Trophoblast cell (in vitro differentiated cells and primary cell): ENCODE data around the gene SLC12A8.

ENCODE experiments used
- DNase-seq, 2 donors: peaks; one replicate each; pipeline ENCODE4 v3.0.0-alpha.2; 2016
- H2AFZ ChIP-seq: 2 replicates; pipeline ENCODE4 v1.6.1; 2013; ENCODE audit warnings: low read length, moderate library complexity, mild to moderate bottlenecking; ENCODE audit not compliant: insufficient read depth, poor library complexity
- H2AK5ac ChIP-seq: 2 replicates; pipeline ENCODE4 v1.6.1; 2013; ENCODE audit warnings: mild to moderate bottlenecking, low read length
- H2BK120ac ChIP-seq: 2 replicates; pipeline ENCODE4 v1.6.1; 2013; ENCODE audit warnings: low read length, mild to moderate bottlenecking, moderate library complexity; ENCODE audit not compliant: insufficient read depth, poor library complexity
- H2BK12ac ChIP-seq: 2 replicates; pipeline ENCODE4 v1.6.1; 2013; ENCODE audit warnings: mild to moderate bottlenecking, low read length, moderate library complexity
- H2BK5ac ChIP-seq: 2 replicates; pipeline ENCODE4 v1.6.1; 2013; ENCODE audit warnings: low read length, low read depth, moderate library complexity, mild to moderate bottlenecking; ENCODE audit not compliant: poor library complexity
- H3K14ac ChIP-seq: 2 replicates; pipeline ENCODE4 v1.6.1; 2013; ENCODE audit warnings: mild to moderate bottlenecking, low read length
- H3K18ac ChIP-seq: 2 replicates; pipeline ENCODE4 v1.6.1; 2013; ENCODE audit warnings: mild to moderate bottlenecking, low read length
- H3K23ac ChIP-seq: 2 replicates; pipeline ENCODE4 v1.6.1; 2013; ENCODE audit warnings: low read length
- H3K27ac ChIP-seq: 2 replicates; pipeline ENCODE4 v1.5.1; 2013; ENCODE audit warnings: low read depth, mild to moderate bottlenecking, inconsistent platforms, low read length, moderate library complexity
- H3K27me3 ChIP-seq: 2 replicates; pipeline ENCODE4 v1.6.1; 2013; ENCODE audit warnings: inconsistent platforms, mild to moderate bottlenecking, low read length, moderate library complexity; ENCODE audit not compliant: insufficient read depth
- H3K36me3 ChIP-seq, 2 experiments: 1 replicate in 1 of 2; 2 replicates in 1 of 2; pipeline ENCODE4 v1.6.1; 2013; ENCODE audit warnings: low read length in 2 of 2, mild to moderate bottlenecking in 2 of 2, moderate library complexity in 1 of 2; ENCODE audit not compliant: insufficient read depth in 2 of 2, control insufficient read depth in 1 of 2
- H3K4ac ChIP-seq: 2 replicates; pipeline ENCODE4 v1.6.1; 2013; ENCODE audit warnings: low read depth, mild to moderate bottlenecking, low read length, moderate library complexity
- H3K4me1 ChIP-seq, 2 experiments: 1 replicate in 1 of 2; 2 replicates in 1 of 2; pipeline ENCODE4 v1.6.1; 2013; ENCODE audit warnings: low read length in 2 of 2, mild to moderate bottlenecking in 2 of 2, moderate library complexity in 1 of 2; ENCODE audit not compliant: insufficient read depth in 2 of 2, control insufficient read depth in 1 of 2
- H3K4me2 ChIP-seq: 2 replicates; pipeline ENCODE4 v1.6.1; 2013; ENCODE audit warnings: inconsistent platforms, mild to moderate bottlenecking, low read length, moderate library complexity
- H3K4me3 ChIP-seq: 2 replicates; pipeline ENCODE4 v1.5.1; 2013; ENCODE audit warnings: mild to moderate bottlenecking, low read depth, low read length, inconsistent platforms
- H3K79me1 ChIP-seq: one replicate; pipeline ENCODE4 v1.6.1; 2013; ENCODE audit warnings: low read length
- H3K79me2 ChIP-seq: 2 replicates; pipeline ENCODE4 v1.6.1; 2013; ENCODE audit warnings: low read length, mild to moderate bottlenecking; ENCODE audit not compliant: control insufficient read depth, insufficient read depth, poor library complexity
- H3K9ac ChIP-seq: 2 replicates; pipeline ENCODE4 v1.6.1; 2013; ENCODE audit warnings: mild to moderate bottlenecking, low read length
- H3K9me3 ChIP-seq: 2 replicates; pipeline ENCODE4 v1.6.1; 2013; ENCODE audit warnings: low read depth, mild to moderate bottlenecking, control low read depth, inconsistent platforms, low read length; ENCODE audit not compliant: insufficient read depth
- H4K12ac ChIP-seq: 2 replicates; pipeline ENCODE4 v1.6.1; 2013; ENCODE audit warnings: low read depth, mild to moderate bottlenecking, low read length, moderate library complexity
- H4K8ac ChIP-seq: 2 replicates; pipeline ENCODE4 v1.6.1; 2013; ENCODE audit warnings: low read depth, mild to moderate bottlenecking, low read length, moderate library complexity
- H4K91ac ChIP-seq: one replicate; pipeline ENCODE4 v1.6.1; 2013; ENCODE audit warnings: low read depth, mild to moderate bottlenecking, low read length, moderate library complexity
- WGBS: extraction: QIAGEN DNeasy Blood & Tissue Kit; methylation state at CpG from one replicate; pipeline ENCODE4 v1.1.7; 2013; ENCODE audit warnings: missing lambda C conversion rate; ENCODE audit not compliant: insufficient read length, insufficient coverage; ENCODE audit errors: extremely low coverage; 5-methylcytosine and 5-hydroxymethylcytosine counted together

SLC12A8 gene

GRCh38 chr3:125152951-125153350, 59.6 kb downstream of the SLC12A8 start:
- H4K8ac ChIP-seq: no peak overlapping the region
- peak overlapping the region; percentile 8 for H3K14ac ChIP-seq
- no peak overlapping the region for H2BK5ac ChIP-seq
- DNase-seq: no peak
- H2BK12ac ChIP-seq: peak overlapping the region; percentile 27
- H2AFZ ChIP-seq: no peak overlapping the region
- WGBS: no CpG with 5 or more reads among the region's 10 CpGs
- H3K27me3 ChIP-seq: no peaks in the 10 kb centered on the region
- peaks cover 11% of the 10 kb centered on the region for H3K79me1 ChIP-seq
- peaks cover 3% of the 10 kb centered on the region for H3K9me3 ChIP-seq
- H3K27ac ChIP-seq: no peak overlapping the region
- no peak overlapping the region for H3K23ac ChIP-seq
- no peak overlapping the region for H3K4me2 ChIP-seq
- H3K4ac ChIP-seq: no peak overlapping the region
- no peak overlapping the region for H3K4me3 ChIP-seq
- H4K91ac ChIP-seq: peak overlapping the region; percentile 33
- H2AK5ac ChIP-seq: peak overlapping the region; percentile 77
- no peaks in the 10 kb centered on the region for H3K36me3 ChIP-seq
- H2BK120ac ChIP-seq: peak overlapping the region; percentile 39
- H3K4me1 ChIP-seq: no peaks in the 10 kb centered on the region
- no peak overlapping the region for H4K12ac ChIP-seq
- H3K9ac ChIP-seq: no peak overlapping the region
- no peak overlapping the region for H3K18ac ChIP-seq
- no peaks in the 10 kb centered on the region for H3K79me2 ChIP-seq

GRCh38 chr3:125151916-125152315, 60.6 kb downstream of the SLC12A8 start:
- Histone ChIP-seq H3K9me3 (peaks cover 3% of the 10 kb centered on the region), H2AK5ac (no peak overlapping the region), H3K4me1 (no peaks in the 10 kb centered on the region), H3K27ac (no peak overlapping the region), H3K79me1 (peaks cover 11% of the 10 kb centered on the region), H3K4me2 (no peak overlapping the region), H2BK5ac (no peak overlapping the region), H2AFZ (no peak overlapping the region), H3K27me3 (no peaks in the 10 kb centered on the region), H3K18ac (no peak overlapping the region), H3K14ac (no peak overlapping the region), H3K4me3 (no peak overlapping the region), H3K36me3 (no peaks in the 10 kb centered on the region), H3K79me2 (no peaks in the 10 kb centered on the region), H3K23ac (no peak overlapping the region), H4K12ac (no peak overlapping the region), H3K9ac (no peak overlapping the region), H4K8ac (no peak overlapping the region), H2BK120ac (no peak overlapping the region), H4K91ac (no peak overlapping the region), H3K4ac (no peak overlapping the region), H2BK12ac (no peak overlapping the region)
- WGBS: no CpG with 5 or more reads among the region's 1 CpG
- DNase-seq: peak in 1 of 2 donors; percentile 74

DNA sequence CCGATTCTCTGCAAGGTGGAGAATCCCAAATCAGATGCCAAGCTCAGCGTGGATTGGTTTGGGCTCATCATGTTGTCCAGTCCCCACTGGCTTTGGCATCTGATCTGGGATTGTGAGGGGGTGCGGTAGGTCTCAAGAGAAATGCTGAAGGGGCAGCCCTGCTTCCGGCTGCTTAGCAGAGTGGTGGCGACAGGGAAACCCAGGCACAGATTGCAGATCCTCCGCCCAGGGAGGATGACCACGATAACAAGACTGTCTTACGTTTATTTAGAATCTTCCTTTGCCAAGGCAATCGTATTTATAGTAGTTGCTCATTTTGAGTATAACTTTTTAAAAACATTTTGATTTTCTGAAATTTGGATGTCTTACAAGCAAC, 61.1 kb downstream of the SLC12A8 start:
- no peaks in the 10 kb centered on the region for H3K79me2 ChIP-seq
- no peak overlapping the region for H4K12ac ChIP-seq
- H3K14ac ChIP-seq: peak overlapping the region; percentile 53
- H3K23ac ChIP-seq: no peak overlapping the region
- no peaks in the 10 kb centered on the region for H3K4me1 ChIP-seq
- H3K27me3 ChIP-seq: no peaks in the 10 kb centered on the region
- no peak overlapping the region for H3K27ac ChIP-seq
- no peaks in the 10 kb centered on the region for H3K36me3 ChIP-seq
- no peak overlapping the region for H3K18ac ChIP-seq
- no peak overlapping the region for H2AFZ ChIP-seq
- no peak overlapping the region for H3K4ac ChIP-seq
- peak overlapping the region; percentile 37 for H2BK12ac ChIP-seq
- peak overlapping the region; percentile 39 for H2AK5ac ChIP-seq
- peak overlapping the region; percentile 27 for H2BK5ac ChIP-seq
- H4K91ac ChIP-seq: peak overlapping the region; percentile 66
- H2BK120ac ChIP-seq: peak overlapping the region; percentile 21
- DNase-seq: no peak
- no peak overlapping the region for H3K9ac ChIP-seq
- WGBS: no CpG with 5 or more reads among the region's 9 CpGs
- H3K4me3 ChIP-seq: no peak overlapping the region
- H3K4me2 ChIP-seq: no peak overlapping the region
- peaks cover 11% of the 10 kb centered on the region for H3K79me1 ChIP-seq
- peaks cover 6% of the 10 kb centered on the region for H3K9me3 ChIP-seq
- no peak overlapping the region for H4K8ac ChIP-seq

- Histone ChIP-seq H3K36me3 (no peaks in the 10 kb centered on the region), H2AFZ (no peak overlapping the region), H3K23ac (no peak overlapping the region), H3K4ac (no peak overlapping the region), H3K18ac (no peak overlapping the region), H3K4me2 (no peak overlapping the region), H4K91ac (peak overlapping the region; percentile 66), H2BK12ac (no peak overlapping the region), H3K4me3 (no peak overlapping the region), H4K8ac (no peak overlapping the region), H3K27ac (no peak overlapping the region), H4K12ac (no peak overlapping the region), H2BK5ac (no peak overlapping the region), H3K9me3 (peaks cover 6% of the 10 kb centered on the region), H2AK5ac (no peak overlapping the region), H3K14ac (no peak overlapping the region), H3K79me1 (peaks cover 11% of the 10 kb centered on the region), H3K9ac (no peak overlapping the region), H2BK120ac (no peak overlapping the region), H3K27me3 (no peaks in the 10 kb centered on the region), H3K4me1 (no peaks in the 10 kb centered on the region), H3K79me2 (no peaks in the 10 kb centered on the region)
- DNase-seq: peak; percentile 58 to 87
- no CpG with 5 or more reads among the region's 14 CpGs for WGBS
Measured at GRCh38 chr3:125150525-125151441, 61.8 kb downstream of the SLC12A8 start.
